Umbilical cord (tissue), 2 donors: ENCODE results near the gene MAB21L4. TPM values are rescaled to one million over a fixed set of nuclear protein-coding genes. Genes with fewer than 3 reads are reported as not detected.

ENCODE experiments used
- DNase-seq: peaks from one replicate; pipeline ENCODE4 v3.0.0-alpha.2; 2015; ENCODE audit warnings: low spot score
- total RNA-seq: library from RNA; depleted of rRNA; stranded (reverse); fragments of >200 nt; gene quantifications from one replicate; pipeline ENCODE4 v1.2.3, GENCODE V29; 2014; ENCODE audit warnings: low replicate concordance; ENCODE audit not compliant: insufficient read depth

The MAB21L4 gene
- 1.9 TPM for total RNA-seq

GRCh38 chr2:240895656-240896388 lies at the start of gene MAB21L4:
Gene MAB21L4, minus strand, starts transcription at chr2:240896156. Its CDS starts 159 bp downstream, at chr2:240895997.
- DNase-seq = peak; percentile 43

GRCh38 chr2:240936106-240936505 lies 40.1 kb upstream of the MAB21L4 start:
- DNase-seq = no peak

- no peak for DNase-seq
These were observed 39.3 kb upstream of the MAB21L4 start for GRCh38 chr2:240935103-240935876.

DNA sequence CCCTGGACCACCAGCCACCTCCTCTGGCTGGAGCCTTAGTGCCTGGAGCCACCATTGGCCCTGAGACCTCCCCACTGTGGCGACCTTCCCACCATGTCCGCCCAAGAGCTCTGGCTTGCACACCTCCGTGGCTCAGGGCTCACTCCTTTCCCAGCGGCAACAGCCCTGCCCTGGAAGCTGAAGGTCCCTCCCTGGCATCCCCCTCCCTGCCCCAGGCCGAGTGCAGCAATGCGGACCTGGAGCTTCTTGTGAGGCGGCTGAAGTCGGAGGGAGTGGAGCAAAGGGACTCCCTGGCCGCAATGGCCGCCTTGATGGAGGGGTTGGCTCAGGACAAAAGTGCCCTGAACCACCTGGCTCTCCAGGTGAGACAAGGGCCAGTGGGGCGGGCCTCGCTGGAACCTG lies 38.7 kb upstream of the MAB21L4 start:
- no peak for DNase-seq

- DNase-seq = no peak
These were observed 38.2 kb upstream of the MAB21L4 start for GRCh38 chr2:240933966-240934700.

DNA sequence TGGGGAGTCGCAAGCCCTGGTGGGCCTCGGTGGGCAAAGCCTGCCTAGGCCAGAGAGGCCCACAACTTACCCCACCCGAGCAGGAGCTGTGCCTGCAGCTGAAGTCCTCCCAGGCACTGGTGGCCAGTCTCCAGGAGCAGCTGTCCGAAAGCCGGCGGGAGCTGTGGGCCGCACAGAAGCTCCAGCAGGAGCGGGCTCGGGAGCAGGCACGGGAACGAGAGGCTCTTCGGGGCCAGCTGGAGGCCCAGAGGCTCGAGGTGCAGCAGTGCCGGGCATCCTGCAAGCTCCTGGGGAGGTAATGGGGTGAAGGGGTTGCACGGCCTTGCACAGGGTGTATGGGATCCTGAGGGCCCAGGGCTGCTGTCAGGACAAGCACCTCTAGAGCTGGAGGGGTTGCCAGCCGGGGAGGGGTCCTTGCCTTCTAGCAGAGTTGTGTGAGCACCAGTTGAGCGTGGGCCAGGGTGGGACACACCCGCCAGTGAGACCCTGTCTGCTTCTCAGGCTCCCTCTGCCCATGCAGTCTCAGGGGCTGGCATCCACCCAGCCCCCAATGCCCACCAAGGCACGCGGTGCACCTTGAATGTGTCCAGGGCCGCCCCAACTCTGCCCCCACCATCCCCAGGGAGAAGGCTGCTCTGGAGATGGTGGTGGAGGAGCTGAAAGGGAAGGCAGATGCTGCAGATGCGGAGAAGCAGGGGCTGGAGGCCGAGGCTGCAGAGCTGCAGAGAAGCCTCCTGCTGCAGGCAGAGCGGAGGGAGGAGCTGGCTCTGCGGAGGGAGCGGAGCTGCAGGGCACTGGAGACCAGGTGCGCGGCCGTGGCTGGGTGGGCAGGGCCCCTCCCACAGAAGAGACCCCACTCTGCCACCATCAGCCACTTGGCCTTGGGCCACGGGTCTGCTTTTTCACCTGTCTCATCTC lies 37.4 kb upstream of the MAB21L4 start:
- DNase-seq = no peak

DNA sequence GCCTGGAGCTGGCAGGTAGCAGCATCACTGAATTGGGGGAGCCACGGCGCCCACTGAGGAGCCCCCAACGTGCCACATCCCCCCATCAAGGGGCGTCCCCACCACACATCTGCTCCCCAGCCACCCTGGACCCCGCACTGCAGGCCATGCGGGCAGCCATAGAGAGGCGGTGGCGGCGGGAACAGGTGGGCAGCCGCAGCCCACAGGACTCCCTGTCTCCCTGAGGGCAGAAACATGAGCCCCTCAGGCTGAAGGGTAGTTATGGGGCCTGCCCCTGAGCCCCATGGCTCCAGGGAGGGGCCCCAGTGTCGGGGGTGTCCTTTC lies 36.7 kb upstream of the MAB21L4 start:
- no peak for DNase-seq

DNA sequence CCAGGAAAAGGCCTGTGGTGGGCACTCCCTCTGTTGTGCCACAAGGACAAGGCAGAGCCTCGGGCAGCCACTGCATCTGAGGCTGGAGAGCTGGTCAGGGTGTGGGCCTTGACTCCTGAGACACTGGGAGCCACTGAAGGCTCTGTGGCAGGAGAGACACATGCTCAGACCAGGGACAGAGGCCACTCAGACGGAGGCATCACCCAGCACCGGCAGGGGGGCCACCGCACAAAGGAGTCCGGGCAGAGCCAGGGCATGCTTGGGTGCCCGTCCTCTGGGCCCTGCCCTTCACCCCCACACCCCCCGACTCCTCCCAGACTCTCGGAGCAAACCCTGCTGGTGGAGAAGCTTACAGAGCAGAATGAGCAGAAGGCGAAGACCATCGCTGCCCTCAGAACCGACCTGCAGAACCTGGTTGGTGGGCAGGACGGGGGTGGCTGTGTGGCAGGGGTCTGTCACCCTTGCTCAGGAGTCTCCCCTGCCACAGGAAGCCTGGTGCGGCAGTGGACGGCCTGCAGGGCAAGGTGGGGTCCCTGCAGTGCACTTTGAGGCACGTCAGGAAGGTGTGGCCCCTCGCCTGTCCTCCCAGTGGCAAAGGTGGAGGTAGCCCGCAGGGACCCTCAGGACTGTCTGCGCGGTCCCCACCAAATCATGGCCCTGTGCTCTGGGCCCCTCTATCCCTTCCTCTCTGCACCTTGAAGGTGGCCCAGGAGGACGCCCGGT lies 36.2 kb upstream of the MAB21L4 start:
- no peak for DNase-seq

DNA sequence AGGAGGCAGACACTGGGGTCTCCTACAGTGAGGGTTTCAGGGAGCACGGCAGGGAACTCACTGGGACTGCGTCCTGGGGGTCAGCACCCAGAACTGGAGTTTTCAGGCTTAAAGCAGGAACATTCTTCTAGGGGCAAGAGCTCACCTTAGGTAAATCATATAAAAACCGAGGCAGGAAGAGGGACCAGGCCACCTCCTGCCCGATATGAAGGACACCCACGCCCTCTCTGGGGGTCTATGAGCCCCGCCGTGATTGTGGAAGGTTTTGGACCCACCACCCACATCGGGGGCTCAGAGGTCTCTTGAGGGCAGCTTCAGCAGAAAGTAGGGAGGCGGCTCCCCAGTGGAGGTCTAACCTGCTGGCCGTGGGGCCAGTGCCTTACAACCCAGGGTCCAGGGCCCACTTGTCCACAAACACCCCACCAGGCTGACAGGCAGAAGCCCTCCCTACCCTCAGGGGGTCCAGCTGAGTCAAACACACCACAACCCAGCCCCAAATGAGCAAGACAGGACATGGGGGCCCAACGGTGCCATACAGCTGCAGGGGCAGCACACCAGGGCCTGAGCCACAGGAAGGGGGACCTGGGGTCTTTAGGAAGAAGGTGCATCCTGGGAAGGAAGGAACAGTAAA lies 35.5 kb upstream of the MAB21L4 start:
- DNase-seq = no peak

DNA sequence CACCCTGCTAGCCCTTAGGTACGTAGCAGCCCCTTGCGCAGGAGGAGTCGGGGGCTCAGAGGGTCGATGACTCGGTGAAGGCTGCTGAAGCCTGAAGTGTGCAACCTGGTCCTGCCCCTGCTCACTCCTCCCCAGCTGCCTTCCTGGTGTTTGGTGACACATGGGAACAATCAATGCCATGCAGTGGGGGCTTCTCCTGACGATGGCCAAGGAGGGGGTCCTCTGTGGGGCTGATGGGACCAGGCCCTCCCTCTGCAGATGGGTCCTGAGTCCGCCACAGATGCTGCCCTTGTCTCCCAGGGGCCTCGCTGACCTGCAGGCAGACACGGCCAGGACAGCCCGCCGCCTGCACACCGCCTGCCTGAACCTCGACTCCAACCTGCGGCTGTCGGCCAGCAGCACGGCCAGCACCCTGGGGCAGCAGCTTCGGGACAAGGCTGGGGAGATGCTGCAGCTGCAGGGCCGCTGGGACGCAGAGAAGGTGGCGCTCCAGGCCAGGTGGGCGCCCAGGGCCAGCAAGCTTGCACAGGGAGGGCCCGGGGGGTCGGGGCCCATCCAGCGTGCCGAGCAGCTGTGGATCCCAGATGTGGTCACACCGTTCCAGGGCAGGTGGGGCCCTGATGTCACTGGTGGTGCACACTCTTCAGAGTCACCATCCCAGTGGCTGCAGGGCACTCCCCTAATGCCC lies 34.8 kb upstream of the MAB21L4 start:
- DNase-seq = no peak

GRCh38 chr2:240930096-240930630 lies 34.2 kb upstream of the MAB21L4 start:
- no peak for DNase-seq

GRCh38 chr2:240929364-240930095 lies 33.6 kb upstream of the MAB21L4 start:
- DNase-seq = no peak

DNA sequence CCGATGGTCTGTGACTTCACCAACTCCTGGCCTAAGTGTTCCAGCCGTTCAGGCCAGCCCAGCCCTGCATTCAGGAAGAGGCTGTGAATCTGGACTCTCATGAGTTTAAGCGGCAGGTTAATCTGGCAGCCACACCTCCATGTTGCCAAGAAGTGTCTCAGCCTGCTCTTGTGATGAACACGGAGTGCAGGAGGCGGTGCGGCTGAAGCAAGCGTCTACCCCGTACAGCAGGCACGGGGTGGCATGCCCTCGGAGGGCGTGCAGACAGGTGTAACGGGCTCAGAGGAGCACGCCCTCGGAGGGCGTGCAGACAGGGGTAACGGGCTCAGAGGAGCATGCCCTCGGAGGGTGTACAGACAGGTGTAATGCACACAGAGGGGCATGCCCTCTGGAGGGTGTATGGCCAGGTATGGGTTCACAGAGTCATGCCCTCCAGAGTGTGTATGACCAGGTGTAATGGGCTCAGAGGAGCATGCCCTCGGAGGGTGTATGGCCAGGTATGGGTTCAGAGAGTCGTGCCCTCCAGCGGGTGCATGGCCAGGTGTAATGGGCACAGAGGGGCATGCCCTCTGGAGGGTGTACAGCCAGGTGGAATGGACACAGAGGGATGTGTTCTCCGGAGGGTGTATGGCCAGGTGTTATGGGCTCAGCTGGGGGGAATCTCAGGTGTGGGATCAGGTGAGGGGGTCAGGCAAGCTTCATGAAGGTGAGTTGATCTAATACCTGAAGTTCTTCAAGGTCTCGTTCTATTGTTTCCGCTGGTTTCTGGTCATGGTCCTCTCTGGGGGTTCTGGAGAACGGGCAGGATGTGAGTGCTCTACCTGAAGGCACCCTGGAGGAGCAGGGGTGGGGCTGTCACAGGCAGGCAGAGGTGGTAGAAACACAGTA lies 32.8 kb upstream of the MAB21L4 start:
- no peak for DNase-seq

DNA sequence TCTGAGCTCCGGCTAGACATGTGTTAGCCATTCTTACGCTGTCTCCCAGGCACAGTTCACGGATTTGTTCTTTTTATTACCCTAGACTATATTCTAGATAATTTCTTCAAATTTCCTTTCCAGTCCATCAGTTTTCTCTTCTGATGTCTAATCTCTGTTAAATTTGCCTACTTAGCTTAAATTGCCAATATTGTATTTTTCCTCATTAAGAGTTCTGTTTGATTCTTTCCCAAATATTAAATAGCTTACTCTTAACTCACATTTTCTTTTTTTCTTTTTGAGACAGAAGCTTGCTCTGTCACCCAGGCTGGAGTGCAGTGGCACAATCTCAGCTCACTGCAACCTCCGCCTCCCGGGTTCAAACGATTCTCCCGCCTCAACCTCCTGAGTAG lies 31.4 kb upstream of the MAB21L4 start:
- DNase-seq = no peak

DNA sequence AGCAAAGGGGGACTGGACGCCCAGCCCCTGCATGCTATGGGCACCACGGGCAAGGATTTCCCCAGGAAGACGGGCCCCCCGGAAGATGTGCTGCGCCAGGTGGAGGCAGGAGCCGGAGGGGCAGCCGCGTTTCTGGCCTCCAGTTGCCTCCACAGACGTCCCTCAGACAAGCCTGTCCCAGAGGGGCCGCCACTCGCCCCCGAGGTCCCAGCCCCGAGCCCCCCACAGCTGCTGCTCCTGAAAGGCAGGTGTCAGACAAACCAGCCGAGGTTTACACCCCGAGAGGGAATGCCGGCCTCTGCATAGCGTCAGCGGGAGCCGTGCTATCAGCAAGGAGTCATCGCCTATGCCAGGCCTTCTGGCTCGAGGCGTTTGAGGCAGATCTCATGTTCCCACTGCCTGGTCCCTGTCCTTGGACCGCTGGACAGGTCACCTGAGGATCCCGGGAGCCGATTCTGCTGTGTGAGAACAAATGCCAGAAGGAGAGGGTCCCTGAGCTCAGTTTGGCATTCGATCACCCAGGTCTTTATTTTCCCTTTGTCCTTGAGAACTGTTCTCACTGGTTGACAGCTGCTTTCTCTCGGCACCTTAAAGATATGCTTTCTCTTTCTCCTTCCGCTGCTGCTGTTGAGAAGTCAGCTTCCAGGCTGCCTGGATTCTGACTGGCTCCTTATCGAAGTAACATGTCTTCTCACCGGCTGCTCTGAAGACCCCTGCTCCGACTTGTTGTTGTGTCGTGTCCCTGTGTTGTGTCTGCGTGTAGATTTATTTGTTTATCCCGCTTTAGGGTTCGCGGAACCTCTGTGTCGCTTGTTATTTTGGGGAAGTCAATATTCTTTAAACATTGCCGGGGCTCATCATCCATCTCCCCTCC lies 30.8 kb upstream of the MAB21L4 start:
- peak; percentile 17 for DNase-seq
